Measurements from ENCODE around the gene CCL14.
"Not testable (repeated sequence)": the region's sequence is repeated elsewhere in the genome, so short reads cannot be mapped to it uniquely, and the experiment has no call there.

DNA sequence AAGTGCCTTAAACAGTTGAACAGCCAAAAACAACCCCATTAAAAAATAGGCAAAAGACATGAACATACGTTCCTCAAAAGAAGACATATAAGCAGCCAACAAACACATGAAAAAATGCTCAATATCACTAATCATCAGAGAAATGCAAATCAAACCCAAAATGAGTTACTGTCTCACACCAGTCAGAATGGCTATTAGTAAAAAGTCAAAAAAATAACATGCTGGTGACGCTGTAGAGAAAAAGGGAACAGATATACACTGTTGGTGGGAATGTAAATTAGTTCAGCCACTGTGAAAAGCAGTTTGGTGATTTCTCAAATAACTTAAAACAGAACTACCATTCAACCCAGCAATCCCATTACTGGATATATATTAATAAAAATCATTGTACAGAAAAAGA, 8.8 kb upstream of the CCL14 start:
- TF ChIP-seq, protein P1, sequence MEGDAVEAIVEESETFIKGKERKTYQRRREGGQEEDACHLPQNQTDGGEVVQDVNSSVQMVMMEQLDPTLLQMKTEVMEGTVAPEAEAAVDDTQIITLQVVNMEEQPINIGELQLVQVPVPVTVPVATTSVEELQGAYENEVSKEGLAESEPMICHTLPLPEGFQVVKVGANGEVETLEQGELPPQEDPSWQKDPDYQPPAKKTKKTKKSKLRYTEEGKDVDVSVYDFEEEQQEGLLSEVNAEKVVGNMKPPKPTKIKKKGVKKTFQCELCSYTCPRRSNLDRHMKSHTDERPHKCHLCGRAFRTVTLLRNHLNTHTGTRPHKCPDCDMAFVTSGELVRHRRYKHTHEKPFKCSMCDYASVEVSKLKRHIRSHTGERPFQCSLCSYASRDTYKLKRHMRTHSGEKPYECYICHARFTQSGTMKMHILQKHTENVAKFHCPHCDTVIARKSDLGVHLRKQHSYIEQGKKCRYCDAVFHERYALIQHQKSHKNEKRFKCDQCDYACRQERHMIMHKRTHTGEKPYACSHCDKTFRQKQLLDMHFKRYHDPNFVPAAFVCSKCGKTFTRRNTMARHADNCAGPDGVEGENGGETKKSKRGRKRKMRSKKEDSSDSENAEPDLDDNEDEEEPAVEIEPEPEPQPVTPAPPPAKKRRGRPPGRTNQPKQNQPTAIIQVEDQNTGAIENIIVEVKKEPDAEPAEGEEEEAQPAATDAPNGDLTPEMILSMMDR (optimal IDR thresholded peaks at IDR 0.05 in 1 of 3, IDR thresholded peaks at IDR 0.05 in 1 of 3, conservative IDR thresholded peaks at IDR 0.05 in 1 of 3; ENCODE audit: extremely low read depth in 1 of 3, insufficient read depth in 2 of 3, low read length in 3 of 3): not testable (repeated sequence)
- TF ChIP-seq EZH2 (IDR thresholded peaks at IDR 0.05; ENCODE audit: low read length): not testable (repeated sequence)
